ENCODE results near the gene FGD4.

GRCh38 chr12:32532951-32533350 lies 133.6 kb downstream of the FGD4 start:
- no peak for TF ChIP-seq TCF7 (CRISPR knock-in tag; IDR thresholded peaks at IDR 0.05; ENCODE audit: low read depth)
- no peak for TF ChIP-seq CTCF (IDR thresholded peaks at IDR 0.05)
- TF ChIP-seq FOXJ3 (CRISPR knock-in tag; IDR thresholded peaks at IDR 0.05; ENCODE audit: borderline replicate concordance): no peak
- no peak for TF ChIP-seq ZNF138 (CRISPR knock-in tag; conservative IDR thresholded peaks at IDR 0.05)
- no peak for TF ChIP-seq JUN (CRISPR knock-in tag; IDR thresholded peaks at IDR 0.05)
- TF ChIP-seq, protein P1, sequence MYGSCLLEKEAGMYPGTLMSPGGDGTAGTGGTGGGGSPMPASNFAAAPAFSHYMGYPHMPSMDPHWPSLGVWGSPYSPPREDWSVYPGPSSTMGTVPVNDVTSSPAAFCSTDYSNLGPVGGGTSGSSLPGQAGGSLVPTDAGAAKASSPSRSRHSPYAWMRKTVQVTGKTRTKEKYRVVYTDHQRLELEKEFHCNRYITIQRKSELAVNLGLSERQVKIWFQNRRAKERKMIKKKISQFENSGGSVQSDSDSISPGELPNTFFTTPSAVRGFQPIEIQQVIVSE (CRISPR knock-in tag; IDR thresholded peaks at IDR 0.05; ENCODE audit: borderline replicate concordance): no peak
- no peak for TF ChIP-seq ESRRA (CRISPR knock-in tag; IDR thresholded peaks at IDR 0.05; ENCODE audit: borderline replicate concordance)
- TF ChIP-seq CREB1 (CRISPR knock-in tag; IDR thresholded peaks at IDR 0.05): no peak
- TF ChIP-seq ZNF219 (CRISPR knock-in tag; IDR thresholded peaks at IDR 0.05; ENCODE audit: borderline replicate concordance): no peak
- TF ChIP-seq TEAD4 (CRISPR knock-in tag; IDR thresholded peaks at IDR 0.05): no peak
- TF ChIP-seq, protein P2, sequence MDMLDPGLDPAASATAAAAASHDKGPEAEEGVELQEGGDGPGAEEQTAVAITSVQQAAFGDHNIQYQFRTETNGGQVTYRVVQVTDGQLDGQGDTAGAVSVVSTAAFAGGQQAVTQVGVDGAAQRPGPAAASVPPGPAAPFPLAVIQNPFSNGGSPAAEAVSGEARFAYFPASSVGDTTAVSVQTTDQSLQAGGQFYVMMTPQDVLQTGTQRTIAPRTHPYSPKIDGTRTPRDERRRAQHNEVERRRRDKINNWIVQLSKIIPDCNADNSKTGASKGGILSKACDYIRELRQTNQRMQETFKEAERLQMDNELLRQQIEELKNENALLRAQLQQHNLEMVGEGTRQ (CRISPR knock-in tag; IDR thresholded peaks at IDR 0.05): no peak
- no peak for TF ChIP-seq ELF4 (CRISPR knock-in tag; IDR thresholded peaks at IDR 0.05; ENCODE audit: low read depth)

Measured in WTC11 (cell line).